Measurements from ENCODE around the gene CNPY2. TPM values are rescaled to one million over a fixed set of nuclear protein-coding genes. Genes with fewer than 3 reads are reported as not detected.

The CNPY2 gene
- total and polyA plus RNA-seq, 2 of the 13 experiments (the other 11 are each of a cell fraction or from before 2014, with no cell fraction given): 285 to 356 TPM

- TF ChIP-seq ZBTB40 (IDR thresholded peaks at IDR 0.05) (no peak), ZBTB40 (CRISPR knock-in tag; IDR thresholded peaks at IDR 0.05) (no peak), RORA (CRISPR knock-in tag; IDR thresholded peaks at IDR 0.05) (no peak), TFDP1 (CRISPR knock-in tag; IDR thresholded peaks at IDR 0.05; ENCODE audit: borderline replicate concordance) (no peak; the same call in 1 of the 2 replicates), CENPT (CRISPR knock-in tag; IDR thresholded peaks at IDR 0.05; ENCODE audit: low read depth) (no peak), ZBTB33 (CRISPR knock-in tag; IDR thresholded peaks at IDR 0.05) (no peak), ASH2L (IDR thresholded peaks at IDR 0.05; ENCODE audit: insufficient read length, low read depth, low read length) (peak; percentile 24), ZBTB21 (CRISPR knock-in tag; IDR thresholded peaks at IDR 0.05) (no peak), TIGD3 (CRISPR knock-in tag; IDR thresholded peaks at IDR 0.05; ENCODE audit: borderline replicate concordance) (no peak), ZNF800 (CRISPR knock-in tag; IDR thresholded peaks at IDR 0.05) (no peak)
Measured at GRCh38 chr12:56362130-56363059, 46.6 kb upstream of the CNPY2 start, which contains the start of gene APOF (continued).

Data from HepG2 (cell line).